22Rv1 (cell line): ENCODE measurements around the gene TUT4.

Source experiments
- ZFX ChIP-seq: fragments of 450-650 bp; IDR thresholded peaks from 2 replicates; pipeline ENCODE4 v1.6.1; 2017; ENCODE audit warnings: antibody characterized with exemption, borderline replicate concordance
- TF ChIP-seq, protein P1 (sequence below): fragments of 450-650 bp; IDR thresholded peaks from 2 replicates; pipeline ENCODE4 v1.5.1; 2017; ENCODE audit warnings: mild to moderate bottlenecking

DNA sequence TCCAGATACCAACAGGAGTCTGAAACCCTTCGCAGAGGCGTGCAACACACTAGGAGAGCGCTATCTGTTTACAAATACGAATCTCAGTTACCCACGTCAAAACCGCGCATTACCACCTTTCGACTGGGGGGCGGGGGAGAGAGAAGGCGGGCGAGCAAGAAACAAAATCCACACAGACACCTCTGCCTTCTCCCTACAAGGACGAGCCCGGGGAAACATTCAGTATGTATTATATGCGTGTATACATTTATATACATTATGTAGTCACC, 722 bp downstream of the TUT4 start:
- TF ChIP-seq, protein P1, sequence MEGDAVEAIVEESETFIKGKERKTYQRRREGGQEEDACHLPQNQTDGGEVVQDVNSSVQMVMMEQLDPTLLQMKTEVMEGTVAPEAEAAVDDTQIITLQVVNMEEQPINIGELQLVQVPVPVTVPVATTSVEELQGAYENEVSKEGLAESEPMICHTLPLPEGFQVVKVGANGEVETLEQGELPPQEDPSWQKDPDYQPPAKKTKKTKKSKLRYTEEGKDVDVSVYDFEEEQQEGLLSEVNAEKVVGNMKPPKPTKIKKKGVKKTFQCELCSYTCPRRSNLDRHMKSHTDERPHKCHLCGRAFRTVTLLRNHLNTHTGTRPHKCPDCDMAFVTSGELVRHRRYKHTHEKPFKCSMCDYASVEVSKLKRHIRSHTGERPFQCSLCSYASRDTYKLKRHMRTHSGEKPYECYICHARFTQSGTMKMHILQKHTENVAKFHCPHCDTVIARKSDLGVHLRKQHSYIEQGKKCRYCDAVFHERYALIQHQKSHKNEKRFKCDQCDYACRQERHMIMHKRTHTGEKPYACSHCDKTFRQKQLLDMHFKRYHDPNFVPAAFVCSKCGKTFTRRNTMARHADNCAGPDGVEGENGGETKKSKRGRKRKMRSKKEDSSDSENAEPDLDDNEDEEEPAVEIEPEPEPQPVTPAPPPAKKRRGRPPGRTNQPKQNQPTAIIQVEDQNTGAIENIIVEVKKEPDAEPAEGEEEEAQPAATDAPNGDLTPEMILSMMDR: no peak
- no peak for TF ChIP-seq ZFX
